ENCODE measurements around the gene IGFL4.

IGFL4 gene

DNA sequence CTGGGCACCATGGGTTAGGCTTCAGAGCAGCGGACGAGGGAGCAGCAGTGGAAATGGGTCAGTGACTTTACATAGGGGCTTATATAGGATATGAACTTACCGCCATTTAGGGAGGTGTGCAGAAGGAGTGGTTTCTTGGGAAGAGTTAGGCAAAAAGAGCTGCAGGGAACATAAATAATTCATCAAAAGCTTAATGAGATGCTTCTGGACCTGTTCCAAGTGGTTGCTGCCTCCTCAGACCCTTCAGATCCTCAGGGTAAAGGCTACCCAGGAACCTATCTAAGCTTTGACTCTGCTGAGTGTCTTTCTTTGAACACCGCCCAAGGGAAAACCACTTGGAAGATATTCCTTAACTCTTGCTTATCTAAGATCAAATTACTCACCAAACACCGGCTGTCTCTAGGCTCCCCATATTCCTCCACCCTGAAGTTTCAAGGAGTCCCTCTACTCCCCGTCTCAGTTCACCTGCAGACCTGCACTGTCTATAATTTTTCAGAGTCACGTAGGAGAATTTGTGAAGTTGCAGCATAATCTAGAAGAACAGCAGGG lies at the start of gene IGFL4:
TSS of gene IGFL4 (minus strand) at position 51 of the 549 bp plus-strand sequence. CDS start at position 11, 40 bp downstream.
- DNase-seq = peak in 2 of 3 experiments; percentile 43 to 98

DNA sequence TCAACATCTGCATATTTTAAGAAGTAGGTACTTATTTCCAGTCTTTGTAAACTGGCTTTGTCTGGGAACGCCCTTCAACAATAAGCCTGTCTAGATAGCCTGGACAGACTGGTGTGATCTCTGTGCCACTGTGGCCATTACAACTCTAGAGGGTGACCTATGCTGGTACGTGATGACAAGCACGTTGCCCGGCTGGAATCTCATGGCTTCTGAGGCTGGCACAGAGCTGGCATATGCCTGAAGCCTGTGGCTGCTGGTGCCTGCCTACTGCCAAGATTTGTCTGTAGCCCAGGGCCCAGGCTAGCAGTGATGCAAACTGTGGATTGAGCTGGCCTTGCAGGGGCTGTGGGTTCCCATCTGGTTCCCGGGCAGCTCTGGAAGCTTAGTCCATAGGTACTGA lies 49.6 kb upstream of the IGFL4 start:
- DNase-seq = no peak

GRCh38 chr19:46089432-46089831 lies 48.6 kb upstream of the IGFL4 start:
- no peak for DNase-seq

GRCh38 chr19:46088101-46088500 lies 47.3 kb upstream of the IGFL4 start:
- DNase-seq = no peak

GRCh38 chr19:46085888-46086287 lies 45.1 kb upstream of the IGFL4 start:
- DNase-seq = no peak

DNA sequence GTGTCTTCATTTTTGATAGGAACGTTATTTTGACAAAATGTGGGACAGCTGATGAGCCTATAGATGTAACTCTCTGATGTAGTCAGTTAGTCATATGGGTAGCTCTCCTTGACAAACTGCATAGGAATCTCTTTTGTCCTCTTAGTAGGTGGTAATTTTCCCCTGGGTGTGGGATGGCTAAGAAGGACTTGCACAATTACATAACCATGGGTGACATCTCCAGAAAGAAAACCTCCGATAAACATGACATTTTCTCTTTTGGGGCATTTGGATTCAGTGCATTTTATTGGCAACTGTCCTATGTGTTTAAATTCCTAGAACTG lies 41.9 kb upstream of the IGFL4 start:
- no peak for DNase-seq

- peak; percentile 3 to 64 (median 40) for DNase-seq
Measured at GRCh38 chr19:46081928-46082727, 41.3 kb upstream of the IGFL4 start.

GRCh38 chr19:46080561-46080960 lies 39.8 kb upstream of the IGFL4 start:
- no peak for DNase-seq

DNA sequence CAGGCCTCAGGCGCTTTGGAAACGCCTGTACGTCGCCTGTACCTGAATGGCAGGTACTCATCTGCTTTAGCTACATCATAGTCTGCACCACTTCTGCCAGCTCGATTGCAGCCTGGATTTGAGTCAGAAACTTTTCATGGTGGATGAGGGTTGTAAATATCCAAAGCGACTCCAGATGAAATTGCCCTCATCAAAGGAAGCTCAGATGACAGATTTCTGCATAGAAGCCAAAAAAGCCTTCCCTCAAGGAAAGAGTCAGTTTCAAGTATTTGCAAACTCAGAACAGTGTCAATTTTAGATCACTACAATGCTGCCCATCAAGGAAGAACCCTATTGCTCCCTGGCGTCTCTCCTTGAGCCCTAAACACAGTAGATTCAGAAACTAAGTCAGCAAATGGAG lies 38.8 kb upstream of the IGFL4 start:
- no peak for DNase-seq

GRCh38 chr19:46078573-46079332 lies 38.0 kb upstream of the IGFL4 start:
- peak in 2 of 3 experiments; percentile 3 to 52 for DNase-seq

- DNase-seq = peak in 1 of 3 experiments; percentile 44
Measured at GRCh38 chr19:46077815-46078167, 37.0 kb upstream of the IGFL4 start.

DNA sequence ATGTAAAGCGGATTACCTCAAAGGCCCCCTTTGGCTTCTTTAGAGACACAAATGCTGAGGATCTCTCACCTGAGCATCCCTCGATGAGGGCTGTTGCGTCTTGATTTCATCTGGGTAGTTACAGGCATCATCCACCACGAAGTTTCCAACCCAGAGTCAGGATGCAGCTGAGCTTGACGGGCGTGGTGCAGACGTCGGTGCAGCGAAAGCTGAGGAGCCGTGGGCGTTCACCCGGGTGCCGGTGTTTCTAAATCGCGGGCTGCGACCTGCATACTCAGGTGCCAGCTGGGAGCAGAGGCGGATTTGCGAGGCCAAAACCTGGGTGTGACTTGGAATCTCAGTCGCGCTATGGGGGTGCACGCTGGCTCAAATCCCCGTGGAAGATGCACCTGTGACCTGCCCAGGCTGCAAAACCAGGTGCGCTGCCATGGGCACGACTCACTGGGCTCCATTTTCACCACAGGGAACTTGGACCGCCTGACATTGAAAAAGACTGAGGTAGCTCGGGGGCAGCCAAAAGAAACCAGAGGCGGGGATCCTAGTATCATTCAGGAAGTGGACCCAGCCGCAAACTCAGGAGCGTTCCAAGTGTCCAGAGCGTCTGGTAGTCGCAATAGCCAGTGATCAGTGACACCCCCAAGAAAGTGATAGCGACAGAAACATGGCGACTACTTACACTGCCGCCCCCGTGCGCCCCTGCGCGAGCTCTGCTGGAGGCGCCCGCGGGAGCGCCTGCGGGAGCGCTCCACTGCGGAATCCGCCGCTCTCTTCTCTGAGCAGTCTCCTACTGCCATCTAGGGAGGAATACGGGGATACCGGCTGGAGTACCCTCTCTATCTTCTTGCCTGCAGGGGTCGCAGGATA lies 36.4 kb upstream of the IGFL4 start:
- DNase-seq = peak; percentile 83 to 95 (median 85)

DNA sequence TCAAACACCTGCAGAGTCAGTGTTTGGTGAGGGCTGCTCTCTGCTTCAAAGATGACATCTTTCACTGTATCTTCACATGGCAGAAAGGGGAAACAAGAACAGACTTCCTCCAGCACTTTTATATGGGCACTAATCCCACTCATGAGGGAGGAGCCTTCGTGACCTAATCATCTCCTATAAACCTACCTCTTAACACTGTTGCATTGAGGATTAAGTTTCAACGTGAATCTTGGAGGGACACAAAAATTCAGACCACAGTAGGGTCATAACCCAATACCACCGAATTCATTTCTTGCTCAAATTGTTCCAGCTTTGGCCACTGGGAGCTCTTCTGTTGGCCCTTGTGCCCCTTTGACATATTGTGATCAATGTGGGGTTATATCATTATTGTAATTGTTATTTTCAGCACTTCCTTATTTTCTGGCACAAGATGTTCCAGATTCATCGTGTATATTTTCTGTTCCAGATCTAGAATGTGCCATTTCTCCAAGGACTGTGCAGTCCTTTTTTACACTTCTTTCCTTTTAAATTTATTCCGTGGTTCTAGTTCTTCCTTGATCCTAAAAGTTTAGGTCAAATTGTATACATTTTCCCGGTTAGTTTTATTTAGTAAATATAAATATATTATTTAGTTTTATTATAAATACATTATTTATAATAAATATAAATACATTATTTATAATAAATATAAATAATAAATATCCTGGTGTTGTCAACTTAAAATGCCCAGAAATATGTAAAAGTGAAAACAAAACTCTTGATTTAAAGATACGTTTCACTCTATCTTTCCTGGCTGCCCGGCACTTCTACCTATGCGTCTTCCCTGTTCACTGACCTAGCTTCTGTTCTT lies 35.5 kb upstream of the IGFL4 start:
- DNase-seq = peak in 1 of 3 experiments; percentile 4

DNA sequence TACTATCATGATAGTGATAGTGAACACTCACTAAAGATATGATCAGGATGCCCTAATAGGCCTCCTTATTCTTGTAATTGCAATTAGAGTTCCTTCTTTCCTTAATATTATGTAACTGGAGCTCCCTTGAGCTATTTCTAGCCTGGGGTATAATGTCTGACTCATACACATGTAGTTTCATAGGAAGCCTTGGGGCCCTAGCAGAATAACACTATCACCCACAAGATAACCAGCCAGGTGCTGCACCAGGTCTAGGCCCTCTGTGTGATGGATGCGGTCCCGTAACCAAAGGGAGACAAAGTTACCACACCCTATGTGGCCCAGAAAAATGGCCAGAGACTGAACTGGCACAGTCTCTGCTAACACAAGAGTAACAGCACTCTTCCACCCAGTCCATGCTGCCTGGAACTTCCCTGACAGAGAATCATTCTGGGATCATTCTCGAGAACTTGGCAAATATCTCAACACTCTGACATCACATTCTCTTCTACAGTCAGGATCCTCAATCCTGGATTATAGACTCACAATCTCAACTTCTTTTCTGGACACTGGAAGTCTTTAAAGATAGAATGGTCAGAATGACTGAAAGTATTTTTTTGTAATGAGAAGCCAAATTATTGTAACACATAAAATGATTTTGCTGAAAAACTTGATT lies 32.6 kb upstream of the IGFL4 start:
- no peak for DNase-seq

GRCh38 chr19:46069806-46070341 lies 29.1 kb upstream of the IGFL4 start:
- DNase-seq = no peak

GRCh38 chr19:46068345-46069258 lies 27.8 kb upstream of the IGFL4 start:
- DNase-seq = no peak

- no peak for DNase-seq
Measured at GRCh38 chr19:46067691-46068090, 26.9 kb upstream of the IGFL4 start.

DNA sequence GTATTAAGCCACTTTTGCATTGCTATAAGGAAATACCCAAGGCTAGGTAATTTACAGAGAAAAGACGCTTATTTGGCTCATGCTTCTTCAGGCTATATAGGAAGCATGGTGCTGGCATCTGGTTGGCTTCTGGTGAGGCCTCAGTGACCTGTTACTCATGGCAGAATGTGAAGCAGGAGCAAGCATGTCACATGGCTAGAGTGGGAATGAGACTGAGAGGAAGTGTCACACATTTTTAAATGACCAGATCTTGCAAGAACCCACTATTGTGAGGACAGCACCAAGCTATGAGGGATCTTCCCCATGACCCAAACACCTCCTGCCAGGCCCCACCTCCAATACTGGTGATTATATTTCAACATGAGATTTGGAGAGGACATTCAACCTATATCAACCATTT lies 25.7 kb upstream of the IGFL4 start:
- no peak for DNase-seq

- DNase-seq = no peak
Measured at GRCh38 chr19:46065486-46066071, 24.8 kb upstream of the IGFL4 start.

DNA sequence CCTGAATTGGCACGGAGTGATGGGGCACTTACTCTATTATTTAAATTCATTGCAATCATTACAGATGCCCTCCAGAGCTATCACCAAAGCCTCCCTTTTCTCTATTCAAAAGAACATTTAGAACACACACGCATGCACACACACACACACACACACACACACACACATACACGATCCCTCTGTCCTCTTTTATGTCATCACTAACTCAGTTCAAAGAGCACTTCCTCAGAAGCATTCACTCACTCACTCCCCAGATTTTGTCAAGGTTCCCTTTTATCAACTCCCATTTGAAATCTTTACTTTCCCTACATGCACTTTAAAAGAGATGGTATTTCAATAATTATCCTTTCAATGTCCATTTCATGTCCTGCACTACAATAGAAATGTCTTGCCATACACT lies 22.4 kb upstream of the IGFL4 start:
- no peak for DNase-seq

Measured in NCI-H1417 (cell line).